Measurements from ENCODE around the gene BCL6B.

- TF ChIP-seq, protein P1, sequence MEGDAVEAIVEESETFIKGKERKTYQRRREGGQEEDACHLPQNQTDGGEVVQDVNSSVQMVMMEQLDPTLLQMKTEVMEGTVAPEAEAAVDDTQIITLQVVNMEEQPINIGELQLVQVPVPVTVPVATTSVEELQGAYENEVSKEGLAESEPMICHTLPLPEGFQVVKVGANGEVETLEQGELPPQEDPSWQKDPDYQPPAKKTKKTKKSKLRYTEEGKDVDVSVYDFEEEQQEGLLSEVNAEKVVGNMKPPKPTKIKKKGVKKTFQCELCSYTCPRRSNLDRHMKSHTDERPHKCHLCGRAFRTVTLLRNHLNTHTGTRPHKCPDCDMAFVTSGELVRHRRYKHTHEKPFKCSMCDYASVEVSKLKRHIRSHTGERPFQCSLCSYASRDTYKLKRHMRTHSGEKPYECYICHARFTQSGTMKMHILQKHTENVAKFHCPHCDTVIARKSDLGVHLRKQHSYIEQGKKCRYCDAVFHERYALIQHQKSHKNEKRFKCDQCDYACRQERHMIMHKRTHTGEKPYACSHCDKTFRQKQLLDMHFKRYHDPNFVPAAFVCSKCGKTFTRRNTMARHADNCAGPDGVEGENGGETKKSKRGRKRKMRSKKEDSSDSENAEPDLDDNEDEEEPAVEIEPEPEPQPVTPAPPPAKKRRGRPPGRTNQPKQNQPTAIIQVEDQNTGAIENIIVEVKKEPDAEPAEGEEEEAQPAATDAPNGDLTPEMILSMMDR (IDR thresholded peaks at IDR 0.05; ENCODE audit: low read depth, low read length, poor library complexity, severe bottlenecking) = peak; percentile 89
- TF ChIP-seq EZH2phosphoT487 (IDR thresholded peaks at IDR 0.05; ENCODE audit: borderline replicate concordance, low read length) = no peak
Measured at GRCh38 chr17:7021993-7022778, 664 bp upstream of the BCL6B start.

Data from DOHH2 (cell line).